ENCODE measurements around the gene LIN9.
"Not testable (repeated sequence)": the region's sequence is repeated elsewhere in the genome, so short reads cannot be mapped to it uniquely, and the experiment has no call there.

Gene LIN9

GRCh38 chr1:226268421-226269124, 40.4 kb downstream of the LIN9 start:
- DNase-seq: no peak

GRCh38 chr1:226261818-226262217, 47.1 kb downstream of the LIN9 start:
- DNase-seq: no peak

GRCh38 chr1:226255380-226255779, 53.6 kb downstream of the LIN9 start:
- no peak for DNase-seq

GRCh38 chr1:226253933-226254332, 55.0 kb downstream of the LIN9 start:
- DNase-seq: no peak

GRCh38 chr1:226252841-226253240, 56.1 kb downstream of the LIN9 start:
- DNase-seq: not testable (repeated sequence)

GRCh38 chr1:226250511-226250910, 58.5 kb downstream of the LIN9 start:
- DNase-seq: no peak

- DNase-seq: no peak
Measured at GRCh38 chr1:226248796-226249195, 60.2 kb downstream of the LIN9 start.

GRCh38 chr1:226248091-226248490, 60.9 kb downstream of the LIN9 start:
- DNase-seq: no peak

- DNase-seq: no peak
Measured at GRCh38 chr1:226239421-226239820, 69.5 kb downstream of the LIN9 start.

- no peak for DNase-seq
Measured at GRCh38 chr1:226236826-226237225, 72.1 kb downstream of the LIN9 start.

- no peak for DNase-seq
Measured at GRCh38 chr1:226233806-226234205, 75.2 kb downstream of the LIN9 start.

- DNase-seq: no peak
Measured at GRCh38 chr1:226233293-226233692, 75.7 kb downstream of the LIN9 start.

GRCh38 chr1:226226601-226227000, 82.4 kb downstream of the LIN9 start:
- no peak for DNase-seq

GRCh38 chr1:226223786-226224244, 85.1 kb downstream of the LIN9 start:
- DNase-seq: peak; percentile 65

GRCh38 chr1:226223157-226223785, 85.7 kb downstream of the LIN9 start, which contains the start of gene MIXL1:
Gene MIXL1 (plus strand): TSS chr1:226223664. CDS start chr1:226223682, 18 bp downstream.
- DNase-seq: no peak

GRCh38 chr1:226222686-226223085, 86.3 kb downstream of the LIN9 start:
- no peak for DNase-seq

- DNase-seq: no peak
Measured at GRCh38 chr1:226220473-226221189, 88.3 kb downstream of the LIN9 start.

- peak; percentile 26 for DNase-seq
Measured at GRCh38 chr1:226217273-226217672, 91.7 kb downstream of the LIN9 start.

- DNase-seq: no peak
Measured at GRCh38 chr1:226216056-226216455, 92.9 kb downstream of the LIN9 start.

- peak; percentile 40 for DNase-seq
Measured at GRCh38 chr1:226215239-226215638, 93.7 kb downstream of the LIN9 start.

- peak; percentile 33 for DNase-seq
Measured at GRCh38 chr1:226212545-226212944, 96.4 kb downstream of the LIN9 start.

- no peak for DNase-seq
Measured at GRCh38 chr1:226211181-226211821, 97.7 kb downstream of the LIN9 start.

GRCh38 chr1:226210571-226211176, 98.3 kb downstream of the LIN9 start:
- DNase-seq: peak; percentile 17

All from activated CD8-positive, alpha-beta memory T cell treated with anti-CD3 and anti-CD28 coated beads, Interleukin-2, amount 50 U/mL, for 48 hours (primary cell).